Breast epithelium (tissue), 4 donors: ENCODE results near the gene GP9. TPM values are rescaled to one million over a fixed set of nuclear protein-coding genes. Genes with fewer than 3 reads are reported as not detected.

Experiments
- DNase-seq, 2 donors: peaks; one replicate each; pipeline ENCODE4 v3.0.0-alpha.2; 2019; ENCODE audit warnings: low spot score in 2 of 2
- H3K27ac ChIP-seq, 2 donors: fragments of 200-600 bp; sonication (generic) in 1 of 2; one replicate each; pipeline ENCODE4 v1.5.1; 2016 to 2019; ENCODE audit warnings: mild to moderate bottlenecking in 1 of 2
- H3K27me3 ChIP-seq, 2 donors: fragments of 200-600 bp; sonication (generic) in 1 of 2; one replicate each; pipeline versions ENCODE4 v1.5.1 to v1.6.0; 2017 to 2019; ENCODE audit warnings: control low read depth in 1 of 2, mild to moderate bottlenecking in 1 of 2
- H3K36me3 ChIP-seq: fragments of 200-600 bp; one replicate; pipeline ENCODE4 v1.5.1; 2019
- H3K4me1 ChIP-seq, 2 donors: fragments of 200-600 bp; sonication (generic); one replicate each; pipeline ENCODE4 v1.5.1; 2016 to 2019; ENCODE audit warnings: control low read depth in 1 of 2
- H3K4me3 ChIP-seq, 3 donors: fragments of 200-600 bp; sonication (generic); 1 replicate in 2 of 3; 2 replicates in 1 of 3; pipeline ENCODE4 v1.5.1; 2016 to 2019; ENCODE audit warnings: mild to moderate bottlenecking in 3 of 3, moderate library complexity in 2 of 3
- H3K9me3 ChIP-seq, 2 donors: fragments of 200-600 bp; sonication (generic) in 1 of 2; one replicate each; pipeline ENCODE4 v1.5.1; 2016 to 2019; ENCODE audit warnings: control low read depth in 1 of 2
- CTCF ChIP-seq, 3 donors: fragments of 450-650 bp; IDR thresholded peaks; one replicate each; pipeline ENCODE4 v1.5.1; 2016 to 2017; ENCODE audit warnings: antibody characterized with exemption in 3 of 3, mild to moderate bottlenecking in 3 of 3, moderate library complexity in 3 of 3
- POLR2A ChIP-seq: fragments of 450-650 bp; IDR thresholded peaks from one replicate; pipeline ENCODE4 v1.6.1; 2016; ENCODE audit warnings: antibody characterized with exemption, mild to moderate bottlenecking, moderate library complexity
- POLR2AphosphoS5 ChIP-seq, 3 donors: sonication (generic); formaldehyde crosslinking; IDR thresholded peaks; one replicate each; pipeline ENCODE4 v1.6.1; 2017; ENCODE audit warnings: antibody characterized with exemption in 3 of 3
- intact Hi-C: fragments of 100-400 bp; cut with DNase I; formaldehyde crosslinking; loops from one replicate; pipeline ENCODE4 v1.15.1; 2023; ENCODE audit warnings: low total_unique reads
- total RNA-seq, 3 donors: library from RNA; depleted of rRNA; stranded (reverse); fragments of >200 nt; gene quantifications; one replicate each; pipeline ENCODE4 v1.1.0, GENCODE V29; 2016

GP9 gene
- total RNA-seq, 3 donors from 2014 or later: 0.48 TPM; not detected in 2

GRCh38 chr3:129033151-129033550 lies 27.4 kb upstream of the GP9 start:
- Histone ChIP-seq H3K27me3 (no peaks in the 10 kb centered on the region), H3K4me3 (no peak overlapping the region), H3K9me3 (no peaks in the 10 kb centered on the region), H3K27ac (no peak overlapping the region), H3K36me3 (no peaks in the 10 kb centered on the region), H3K4me1 (no peaks in the 10 kb centered on the region)
- TF ChIP-seq CTCF (IDR thresholded peaks at IDR 0.05): no peak
- TF ChIP-seq POLR2A: no peak
- no peak for TF ChIP-seq POLR2AphosphoS5 (IDR thresholded peaks at IDR 0.05)
- DNase-seq: no peak
- intact Hi-C loops: no loop called here

- no peaks in the 10 kb centered on the region for H3K4me1 ChIP-seq
- no peaks in the 10 kb centered on the region for H3K36me3 ChIP-seq
- intact Hi-C loops: no loop called here
- H3K27ac ChIP-seq: no peak overlapping the region
- TF ChIP-seq POLR2A (no peak), POLR2AphosphoS5 (IDR thresholded peaks at IDR 0.05) (no peak), CTCF (IDR thresholded peaks at IDR 0.05) (no peak)
- no peaks in the 10 kb centered on the region for H3K9me3 ChIP-seq
- no peak for DNase-seq
- H3K27me3 ChIP-seq: no peaks in the 10 kb centered on the region
- no peak overlapping the region for H3K4me3 ChIP-seq
Measured at GRCh38 chr3:129033633-129034321, 26.8 kb upstream of the GP9 start.

GRCh38 chr3:129034642-129035041 lies 25.9 kb upstream of the GP9 start:
- no peaks in the 10 kb centered on the region for H3K4me1 ChIP-seq
- no peak overlapping the region for H3K27ac ChIP-seq
- no peak for DNase-seq
- no peaks in the 10 kb centered on the region for H3K27me3 ChIP-seq
- H3K4me3 ChIP-seq: no peak overlapping the region
- no peak for TF ChIP-seq POLR2AphosphoS5 (IDR thresholded peaks at IDR 0.05)
- no peak for TF ChIP-seq POLR2A
- TF ChIP-seq CTCF (IDR thresholded peaks at IDR 0.05): no peak
- intact Hi-C loops: no loop called here
- H3K36me3 ChIP-seq: no peaks in the 10 kb centered on the region
- no peaks in the 10 kb centered on the region for H3K9me3 ChIP-seq

- Histone ChIP-seq H3K4me1 (no peaks in the 10 kb centered on the region), H3K36me3 (no peaks in the 10 kb centered on the region), H3K4me3 (no peak overlapping the region), H3K27me3 (no peaks in the 10 kb centered on the region), H3K9me3 (no peaks in the 10 kb centered on the region), H3K27ac (no peak overlapping the region)
- no peak for DNase-seq
- intact Hi-C loops: no loop called here
- TF ChIP-seq POLR2AphosphoS5 (IDR thresholded peaks at IDR 0.05) (no peak), CTCF (IDR thresholded peaks at IDR 0.05) (no peak), POLR2A (no peak)
Measured at GRCh38 chr3:129035360-129036221, 25.0 kb upstream of the GP9 start.
